ENCODE results near the gene BCAT1. TPM values are rescaled to one million over a fixed set of nuclear protein-coding genes. Genes with fewer than 3 reads are reported as not detected.

Gene BCAT1
- total RNA-seq, 1 donor from 2014 or later: 35.3 TPM

- no peak overlapping the region for H3K4me3 ChIP-seq (ENCODE audit: low read depth, low read length)
- DNase-seq (ENCODE audit: low read depth) (no peak), FAIRE-seq (peak; percentile 88)
- no peaks in the 10 kb centered on the region for H3K36me3 ChIP-seq (ENCODE audit: control insufficient read depth, insufficient read depth, low read length)
- H3K27me3 ChIP-seq (ENCODE audit: control insufficient read depth, insufficient read depth, low read length): no peaks in the 10 kb centered on the region
- no peak for TF ChIP-seq CTCF (IDR thresholded peaks at IDR 0.05; ENCODE audit: insufficient read depth, low read length, severe bottlenecking)
Measured at GRCh38 chr12:24848941-24849477, 99.9 kb downstream of the BCAT1 start.

- DNase-seq (ENCODE audit: low read depth) (no peak), FAIRE-seq (no peak)
- no peaks in the 10 kb centered on the region for H3K36me3 ChIP-seq (ENCODE audit: control insufficient read depth, insufficient read depth, low read length)
- no peak overlapping the region for H3K4me3 ChIP-seq (ENCODE audit: low read depth, low read length)
- H3K27me3 ChIP-seq (ENCODE audit: control insufficient read depth, insufficient read depth, low read length): no peaks in the 10 kb centered on the region
- TF ChIP-seq CTCF (IDR thresholded peaks at IDR 0.05; ENCODE audit: insufficient read depth, low read length, severe bottlenecking): no peak
Measured at GRCh38 chr12:24846689-24847088, 102.2 kb downstream of the BCAT1 start.

GRCh38 chr12:24845615-24846014, 103.3 kb downstream of the BCAT1 start:
- DNase-seq (ENCODE audit: low read depth): peak; percentile 40
- FAIRE-seq: no peak
- H3K36me3 ChIP-seq (ENCODE audit: control insufficient read depth, insufficient read depth, low read length): no peaks in the 10 kb centered on the region
- no peak for TF ChIP-seq CTCF (IDR thresholded peaks at IDR 0.05; ENCODE audit: insufficient read depth, low read length, severe bottlenecking)
- no peaks in the 10 kb centered on the region for H3K27me3 ChIP-seq (ENCODE audit: control insufficient read depth, insufficient read depth, low read length)
- H3K4me3 ChIP-seq (ENCODE audit: low read depth, low read length): no peak overlapping the region

- FAIRE-seq: no peak
- Histone ChIP-seq H3K27me3 (ENCODE audit: control insufficient read depth, insufficient read depth, low read length) (no peaks in the 10 kb centered on the region), H3K36me3 (ENCODE audit: control insufficient read depth, insufficient read depth, low read length) (no peaks in the 10 kb centered on the region), H3K4me3 (ENCODE audit: low read depth, low read length) (no peak overlapping the region)
- DNase-seq (ENCODE audit: low read depth): no peak
- TF ChIP-seq CTCF (IDR thresholded peaks at IDR 0.05; ENCODE audit: insufficient read depth, low read length, severe bottlenecking): no peak
Measured at GRCh38 chr12:24840046-24840800, 108.7 kb downstream of the BCAT1 start.

GRCh38 chr12:24839268-24839791, 109.6 kb downstream of the BCAT1 start:
- Histone ChIP-seq H3K27me3 (ENCODE audit: control insufficient read depth, insufficient read depth, low read length) (no peaks in the 10 kb centered on the region), H3K4me3 (ENCODE audit: low read depth, low read length) (no peak overlapping the region), H3K36me3 (ENCODE audit: control insufficient read depth, insufficient read depth, low read length) (no peaks in the 10 kb centered on the region)
- FAIRE-seq (peak; percentile 28), DNase-seq (ENCODE audit: low read depth) (no peak)
- TF ChIP-seq CTCF (IDR thresholded peaks at IDR 0.05; ENCODE audit: insufficient read depth, low read length, severe bottlenecking): no peak

Data from bronchial epithelial cell (primary cell).